ENCODE data around the gene ARL3. TPM values are rescaled to one million over a fixed set of nuclear protein-coding genes. Genes with fewer than 3 reads are reported as not detected.

ARL3 gene
- total RNA-seq, 1 donor from 2014 or later = 20.3 TPM

GRCh38 chr10:102627291-102627735 lies 86.9 kb downstream of the ARL3 start:
- H3K4me1 Mint-ChIP-seq (ENCODE audit: low read depth, unreplicated experiment) = peaks cover 39% of the 10 kb centered on the region
- TF ChIP-seq, protein P1, sequence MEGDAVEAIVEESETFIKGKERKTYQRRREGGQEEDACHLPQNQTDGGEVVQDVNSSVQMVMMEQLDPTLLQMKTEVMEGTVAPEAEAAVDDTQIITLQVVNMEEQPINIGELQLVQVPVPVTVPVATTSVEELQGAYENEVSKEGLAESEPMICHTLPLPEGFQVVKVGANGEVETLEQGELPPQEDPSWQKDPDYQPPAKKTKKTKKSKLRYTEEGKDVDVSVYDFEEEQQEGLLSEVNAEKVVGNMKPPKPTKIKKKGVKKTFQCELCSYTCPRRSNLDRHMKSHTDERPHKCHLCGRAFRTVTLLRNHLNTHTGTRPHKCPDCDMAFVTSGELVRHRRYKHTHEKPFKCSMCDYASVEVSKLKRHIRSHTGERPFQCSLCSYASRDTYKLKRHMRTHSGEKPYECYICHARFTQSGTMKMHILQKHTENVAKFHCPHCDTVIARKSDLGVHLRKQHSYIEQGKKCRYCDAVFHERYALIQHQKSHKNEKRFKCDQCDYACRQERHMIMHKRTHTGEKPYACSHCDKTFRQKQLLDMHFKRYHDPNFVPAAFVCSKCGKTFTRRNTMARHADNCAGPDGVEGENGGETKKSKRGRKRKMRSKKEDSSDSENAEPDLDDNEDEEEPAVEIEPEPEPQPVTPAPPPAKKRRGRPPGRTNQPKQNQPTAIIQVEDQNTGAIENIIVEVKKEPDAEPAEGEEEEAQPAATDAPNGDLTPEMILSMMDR (IDR thresholded peaks at IDR 0.05; ENCODE audit: partially characterized antibody, unreplicated experiment) = no peak
- peaks cover 9% of the 10 kb centered on the region for H3K36me3 Mint-ChIP-seq (ENCODE audit: unreplicated experiment)
- peak overlapping the region; percentile 86 for H3K27ac Mint-ChIP-seq (ENCODE audit: unreplicated experiment)
- peaks cover 8% of the 10 kb centered on the region for H3K27me3 Mint-ChIP-seq (ENCODE audit: unreplicated experiment)
- peak overlapping the region; percentile 73 for H3K4me3 Mint-ChIP-seq (ENCODE audit: unreplicated experiment)
- no peak for DNase-seq
- H3K9me3 Mint-ChIP-seq (ENCODE audit: unreplicated experiment) = peaks cover 16% of the 10 kb centered on the region

GRCh38 chr10:102626026-102626685 lies 88.0 kb downstream of the ARL3 start:
- H3K4me3 Mint-ChIP-seq (ENCODE audit: unreplicated experiment) = no peak overlapping the region
- H3K27me3 Mint-ChIP-seq (ENCODE audit: unreplicated experiment) = peaks cover 6% of the 10 kb centered on the region
- H3K4me1 Mint-ChIP-seq (ENCODE audit: low read depth, unreplicated experiment) = peaks cover 36% of the 10 kb centered on the region
- H3K9me3 Mint-ChIP-seq (ENCODE audit: unreplicated experiment) = peaks cover 16% of the 10 kb centered on the region
- peaks cover 9% of the 10 kb centered on the region for H3K36me3 Mint-ChIP-seq (ENCODE audit: unreplicated experiment)
- DNase-seq = no peak
- H3K27ac Mint-ChIP-seq (ENCODE audit: unreplicated experiment) = no peak overlapping the region
- TF ChIP-seq, protein P1 (IDR thresholded peaks at IDR 0.05; ENCODE audit: partially characterized antibody, unreplicated experiment) = no peak

- DNase-seq = no peak
- H3K27ac Mint-ChIP-seq (ENCODE audit: unreplicated experiment) = no peak overlapping the region
- H3K36me3 Mint-ChIP-seq (ENCODE audit: unreplicated experiment) = peaks cover 9% of the 10 kb centered on the region
- H3K4me3 Mint-ChIP-seq (ENCODE audit: unreplicated experiment) = peak overlapping the region; percentile 20
- peaks cover 12% of the 10 kb centered on the region for H3K9me3 Mint-ChIP-seq (ENCODE audit: unreplicated experiment)
- TF ChIP-seq, protein P1 (IDR thresholded peaks at IDR 0.05; ENCODE audit: partially characterized antibody, unreplicated experiment) = no peak
- peaks cover 4% of the 10 kb centered on the region for H3K27me3 Mint-ChIP-seq (ENCODE audit: unreplicated experiment)
- peaks cover 31% of the 10 kb centered on the region for H3K4me1 Mint-ChIP-seq (ENCODE audit: low read depth, unreplicated experiment)
Observed at GRCh38 chr10:102624751-102625645, 89.2 kb downstream of the ARL3 start.

DNA sequence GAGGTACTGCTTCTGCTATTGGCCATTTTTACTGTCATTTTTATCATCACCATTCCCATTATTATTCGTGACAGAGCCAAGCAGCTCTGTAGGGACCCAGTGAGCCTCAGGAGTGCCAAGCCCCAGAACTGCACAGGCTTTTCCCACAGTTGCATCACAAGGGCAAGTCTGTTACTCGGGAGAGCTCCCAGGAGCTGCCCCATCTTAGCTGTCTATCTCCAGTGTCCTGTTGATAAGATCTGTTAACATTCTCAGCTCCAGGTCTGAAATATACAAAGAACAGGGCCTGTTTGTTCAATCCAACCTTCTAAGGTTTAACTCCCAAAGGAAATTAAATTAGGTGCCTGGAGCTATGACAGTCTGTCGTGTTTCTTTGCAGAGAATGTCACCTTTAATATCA lies 90.1 kb downstream of the ARL3 start:
- Mint-ChIP-seq H3K4me3 (ENCODE audit: unreplicated experiment) (peak overlapping the region; percentile 20), H3K4me1 (ENCODE audit: low read depth, unreplicated experiment) (peaks cover 31% of the 10 kb centered on the region), H3K9me3 (ENCODE audit: unreplicated experiment) (peaks cover 12% of the 10 kb centered on the region), H3K36me3 (ENCODE audit: unreplicated experiment) (peaks cover 9% of the 10 kb centered on the region), H3K27me3 (ENCODE audit: unreplicated experiment) (peaks cover 4% of the 10 kb centered on the region), H3K27ac (ENCODE audit: unreplicated experiment) (peak overlapping the region; percentile 8)
- TF ChIP-seq, protein P1 (IDR thresholded peaks at IDR 0.05; ENCODE audit: partially characterized antibody, unreplicated experiment) = no peak
- DNase-seq = no peak

Other genes with a start within 250 kb of the ARL3 start
- gene ACTR1A, start 211.7 kb downstream of the ARL3 start, total RNA-seq (ENCODE audit: unreplicated experiment) = 250 TPM
- gene SUFU, start 210.4 kb downstream of the ARL3 start, total RNA-seq (ENCODE audit: unreplicated experiment) = 19.9 TPM
- gene TRIM8, start 69.9 kb downstream of the ARL3 start, total RNA-seq (ENCODE audit: unreplicated experiment) = 74.8 TPM
- gene SFXN2, start 239 bp upstream of the ARL3 start, total RNA-seq (ENCODE audit: unreplicated experiment) = 5.4 TPM
- 29.6 TPM for gene WBP1L, start 29.6 kb upstream of the ARL3 start, total RNA-seq (ENCODE audit: unreplicated experiment)
- not detected for gene CYP17A1, start 123.0 kb upstream of the ARL3 start, total RNA-seq (ENCODE audit: unreplicated experiment)
- gene BORCS7, start 139.9 kb upstream of the ARL3 start, total RNA-seq (ENCODE audit: unreplicated experiment) = 9.2 TPM
- 8.3 TPM for gene AS3MT, start 155.1 kb upstream of the ARL3 start, total RNA-seq (ENCODE audit: unreplicated experiment)
- 14.3 TPM for gene CNNM2, start 203.9 kb upstream of the ARL3 start, total RNA-seq (ENCODE audit: unreplicated experiment)